ENCODE results near the gene PRKAR1B.

GRCh38 chr7:509426-510130 is 217.5 kb downstream of the PRKAR1B start:
- no peak for TF ChIP-seq EZH2 (IDR thresholded peaks at IDR 0.05; ENCODE audit: insufficient read depth, low read length)
- TF ChIP-seq CTCF (IDR thresholded peaks at IDR 0.05; ENCODE audit: insufficient read depth, low read depth, low read length): no peak

Data from astrocyte (in vitro differentiated cells and primary cell).